ENCODE results near the gene SCEL.

SCEL gene

GRCh38 chr13:77596777-77597176 lies 61.3 kb downstream of the SCEL start:
- TF ChIP-seq SIN3A (IDR thresholded peaks at IDR 0.05; ENCODE audit: borderline replicate concordance, insufficient read depth, low read length) (no peak), POLR2AphosphoS5 (IDR thresholded peaks at IDR 0.05; ENCODE audit: low read depth, low read length) (no peak), FOXP2 (optimal IDR thresholded peaks at IDR 0.05; ENCODE audit: borderline replicate concordance, extremely low read depth, extremely low read length, insufficient read depth) (no peak), REST (IDR thresholded peaks at IDR 0.05; ENCODE audit: insufficient read depth in 1 of 2, low read depth in 2 of 2, low read length in 2 of 2) (no peak)

GRCh38 chr13:77599351-77599750 lies 63.8 kb downstream of the SCEL start:
- TF ChIP-seq FOXP2 (optimal IDR thresholded peaks at IDR 0.05; ENCODE audit: borderline replicate concordance, extremely low read depth, extremely low read length, insufficient read depth), result no peak
- TF ChIP-seq POLR2AphosphoS5 (IDR thresholded peaks at IDR 0.05; ENCODE audit: low read depth, low read length), result no peak

- TF ChIP-seq POLR2AphosphoS5 (IDR thresholded peaks at IDR 0.05; ENCODE audit: low read depth, low read length) (no peak), REST (IDR thresholded peaks at IDR 0.05; ENCODE audit: insufficient read depth in 1 of 2, low read depth in 2 of 2, low read length in 2 of 2) (no peak), SIN3A (IDR thresholded peaks at IDR 0.05; ENCODE audit: borderline replicate concordance, insufficient read depth, low read length) (no peak), TAF1 (IDR thresholded peaks at IDR 0.05; ENCODE audit: borderline replicate concordance, insufficient read depth, low read length) (no peak), FOXP2 (optimal IDR thresholded peaks at IDR 0.05; ENCODE audit: borderline replicate concordance, extremely low read depth, extremely low read length, insufficient read depth) (no peak)
Measured at GRCh38 chr13:77600701-77601100, 65.2 kb downstream of the SCEL start.

- TF ChIP-seq TAF1 (IDR thresholded peaks at IDR 0.05; ENCODE audit: borderline replicate concordance, insufficient read depth, low read length) (no peak), REST (IDR thresholded peaks at IDR 0.05; ENCODE audit: insufficient read depth in 1 of 2, low read depth in 2 of 2, low read length in 2 of 2) (no peak), POLR2AphosphoS5 (IDR thresholded peaks at IDR 0.05; ENCODE audit: low read depth, low read length) (no peak), FOXP2 (optimal IDR thresholded peaks at IDR 0.05; ENCODE audit: borderline replicate concordance, extremely low read depth, extremely low read length, insufficient read depth) (no peak), SIN3A (IDR thresholded peaks at IDR 0.05; ENCODE audit: borderline replicate concordance, insufficient read depth, low read length) (no peak)
Measured at GRCh38 chr13:77611068-77611467, 75.6 kb downstream of the SCEL start.

GRCh38 chr13:77616027-77616426 lies 80.5 kb downstream of the SCEL start:
- TF ChIP-seq SIN3A (IDR thresholded peaks at IDR 0.05; ENCODE audit: borderline replicate concordance, insufficient read depth, low read length) (no peak), REST (IDR thresholded peaks at IDR 0.05; ENCODE audit: insufficient read depth in 1 of 2, low read depth in 2 of 2, low read length in 2 of 2) (no peak), POLR2AphosphoS5 (IDR thresholded peaks at IDR 0.05; ENCODE audit: low read depth, low read length) (no peak), FOXP2 (optimal IDR thresholded peaks at IDR 0.05; ENCODE audit: borderline replicate concordance, extremely low read depth, extremely low read length, insufficient read depth) (no peak), TAF1 (IDR thresholded peaks at IDR 0.05; ENCODE audit: borderline replicate concordance, insufficient read depth, low read length) (no peak)

Measured in PFSK-1 (cell line).